Karpas-422 (cell line): Measurements from ENCODE around the gene TNNI2. TPM values are rescaled to one million over a fixed set of nuclear protein-coding genes. Genes with fewer than 3 reads are reported as not detected.

Experiments
- DNase-seq: peaks from one replicate; pipeline ENCODE4 v3.0.0-alpha.2; 2015
- H2AFZ ChIP-seq: fragments of 200-600 bp; sonication (generic); 2 replicates; pipeline ENCODE4 v1.6.1; 2014; ENCODE audit warnings: antibody characterized with exemption, low read length, mixed read lengths
- H3K27ac ChIP-seq: fragments of 200-600 bp; sonication (generic); 2 replicates; pipeline ENCODE4 v1.5.1; 2014; ENCODE audit warnings: mild to moderate bottlenecking, low read length, moderate library complexity
- H3K27me3 ChIP-seq: fragments of 200-600 bp; sonication (generic); 2 replicates; pipeline ENCODE4 v1.6.1; 2014; ENCODE audit warnings: low read length, mixed read lengths
- H3K36me3 ChIP-seq: fragments of 200-600 bp; sonication (generic); 2 replicates; pipeline ENCODE4 v1.6.1; 2014; ENCODE audit warnings: low read length, mixed read lengths; ENCODE audit not compliant: insufficient read depth
- H3K4me1 ChIP-seq: fragments of 200-600 bp; sonication (generic); 2 replicates; pipeline ENCODE4 v1.6.1; 2014; ENCODE audit warnings: mild to moderate bottlenecking, low read length, mixed read lengths
- H3K4me2 ChIP-seq: fragments of 200-600 bp; sonication (generic); 2 replicates; pipeline ENCODE4 v1.6.1; 2014; ENCODE audit warnings: low read length, low read depth, mild to moderate bottlenecking; ENCODE audit not compliant: poor library complexity, severe bottlenecking
- H3K4me3 ChIP-seq: fragments of 200-600 bp; sonication (generic); 2 replicates; pipeline ENCODE4 v1.5.1; 2014; ENCODE audit warnings: mild to moderate bottlenecking, antibody characterized with exemption, low read length, mixed read lengths
- H3K79me2 ChIP-seq: fragments of 200-600 bp; sonication (generic); 2 replicates; pipeline ENCODE4 v1.6.1; 2014; ENCODE audit warnings: mild to moderate bottlenecking, low read length, mixed read lengths
- H3K9ac ChIP-seq: fragments of 200-600 bp; sonication (generic); 2 replicates; pipeline ENCODE4 v1.6.0; 2014; ENCODE audit warnings: low read length
- H3K9me2 ChIP-seq: fragments of 200-600 bp; sonication (generic), shearing (Covaris generic); replicated peaks from 2 replicates; pipeline ENCODE4 v1.6.0; 2014; ENCODE audit warnings: mild to moderate bottlenecking, low read length, moderate library complexity; ENCODE audit not compliant: insufficient read depth
- H3K9me3 ChIP-seq: fragments of 300-700, 200-600 bp; sonication (generic); 2 replicates; pipeline ENCODE4 v1.6.1; 2014; ENCODE audit warnings: low read length, mixed read lengths
- H4K20me1 ChIP-seq: fragments of 200-600 bp; sonication (generic); 2 replicates; pipeline ENCODE4 v1.6.1; 2014; ENCODE audit warnings: mild to moderate bottlenecking, antibody characterized with exemption, low read length, low read depth; ENCODE audit not compliant: insufficient read depth
- total RNA-seq: library from RNA; depleted of rRNA; stranded (reverse); fragments of >200 nt; shearing (Covaris generic); gene quantifications from 2 replicates; pipeline ENCODE4 v1.2.3, GENCODE V29; 2014; ENCODE audit warnings: low replicate concordance

Gene TNNI2
- total RNA-seq, 1 experiment from 2014 or later, result not detected

DNA sequence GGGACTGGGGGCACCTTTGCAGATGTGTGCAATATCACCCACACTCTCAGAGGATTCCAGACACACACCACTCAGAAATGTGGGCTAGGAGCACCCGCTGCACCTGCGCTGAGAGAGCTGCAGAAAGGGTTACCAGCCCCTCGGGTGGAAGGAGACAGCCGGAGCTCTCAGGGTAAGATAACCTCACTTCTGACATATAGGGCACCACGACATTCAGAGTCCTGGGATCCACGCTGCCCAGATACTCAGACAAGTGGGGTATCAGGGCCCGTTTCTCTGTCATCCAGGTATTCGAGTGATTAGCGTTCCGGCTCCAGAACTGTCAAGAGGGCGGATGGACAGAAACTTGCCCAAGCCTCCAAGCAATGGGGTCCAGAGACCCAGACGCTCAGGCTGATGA, 10.2 kb upstream of the TNNI2 start:
- H3K27me3 ChIP-seq, result no peaks in the 10 kb centered on the region
- H3K36me3 ChIP-seq, result no peaks in the 10 kb centered on the region
- H3K4me3 ChIP-seq, result no peak overlapping the region
- H2AFZ ChIP-seq, result no peak overlapping the region
- H3K9ac ChIP-seq, result no peak overlapping the region
- H3K9me3 ChIP-seq, result no peaks in the 10 kb centered on the region
- H3K9me2 ChIP-seq, result no peaks in the 10 kb centered on the region
- peak; percentile 36 for DNase-seq
- 0 out of 2 replicates have a peak, but pooled peaks cover 3% of the 10 kb centered on the region for H4K20me1 ChIP-seq
- H3K4me2 ChIP-seq, result no peak overlapping the region
- H3K79me2 ChIP-seq, result no peaks in the 10 kb centered on the region
- no peaks in the 10 kb centered on the region for H3K4me1 ChIP-seq
- no peak overlapping the region for H3K27ac ChIP-seq

- Histone ChIP-seq H3K9me2 (no peaks in the 10 kb centered on the region), H3K27ac (no peak overlapping the region), H3K4me1 (no peaks in the 10 kb centered on the region), H3K79me2 (no peaks in the 10 kb centered on the region), H4K20me1 (0 out of 2 replicates have a peak, but pooled peaks cover 3% of the 10 kb centered on the region), H2AFZ (no peak overlapping the region), H3K4me2 (no peak overlapping the region), H3K27me3 (no peaks in the 10 kb centered on the region), H3K36me3 (no peaks in the 10 kb centered on the region), H3K4me3 (no peak overlapping the region), H3K9ac (no peak overlapping the region), H3K9me3 (no peaks in the 10 kb centered on the region)
- DNase-seq, result no peak
Measured at GRCh38 chr11:1829039-1829820, 9.6 kb upstream of the TNNI2 start.

DNA sequence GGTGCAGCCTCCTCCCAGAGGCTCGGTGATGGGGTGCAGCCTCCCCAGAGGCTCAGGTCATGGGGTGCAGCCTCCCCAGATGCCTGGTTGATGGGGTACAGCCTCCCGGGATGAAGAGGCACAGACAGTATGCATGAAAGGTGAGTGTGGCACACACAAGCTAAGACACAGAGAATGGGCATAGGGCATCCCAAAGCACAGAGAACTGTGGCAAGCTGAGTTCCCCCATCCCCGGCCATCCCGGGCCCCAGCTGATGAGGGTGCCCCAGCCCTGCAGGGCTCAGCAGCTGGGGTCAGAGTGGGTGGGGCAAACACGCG, 8.8 kb upstream of the TNNI2 start:
- H3K4me1 ChIP-seq, result no peaks in the 10 kb centered on the region
- H3K9me2 ChIP-seq, result no peaks in the 10 kb centered on the region
- H3K4me3 ChIP-seq, result no peak overlapping the region
- H3K4me2 ChIP-seq, result no peak overlapping the region
- no peaks in the 10 kb centered on the region for H3K79me2 ChIP-seq
- DNase-seq, result peak; percentile 40
- H3K9ac ChIP-seq, result no peak overlapping the region
- H3K27ac ChIP-seq, result no peak overlapping the region
- no peaks in the 10 kb centered on the region for H3K9me3 ChIP-seq
- 0 out of 2 replicates have a peak, but pooled peaks cover 3% of the 10 kb centered on the region for H4K20me1 ChIP-seq
- no peaks in the 10 kb centered on the region for H3K27me3 ChIP-seq
- no peaks in the 10 kb centered on the region for H3K36me3 ChIP-seq
- H2AFZ ChIP-seq, result no peak overlapping the region

DNA sequence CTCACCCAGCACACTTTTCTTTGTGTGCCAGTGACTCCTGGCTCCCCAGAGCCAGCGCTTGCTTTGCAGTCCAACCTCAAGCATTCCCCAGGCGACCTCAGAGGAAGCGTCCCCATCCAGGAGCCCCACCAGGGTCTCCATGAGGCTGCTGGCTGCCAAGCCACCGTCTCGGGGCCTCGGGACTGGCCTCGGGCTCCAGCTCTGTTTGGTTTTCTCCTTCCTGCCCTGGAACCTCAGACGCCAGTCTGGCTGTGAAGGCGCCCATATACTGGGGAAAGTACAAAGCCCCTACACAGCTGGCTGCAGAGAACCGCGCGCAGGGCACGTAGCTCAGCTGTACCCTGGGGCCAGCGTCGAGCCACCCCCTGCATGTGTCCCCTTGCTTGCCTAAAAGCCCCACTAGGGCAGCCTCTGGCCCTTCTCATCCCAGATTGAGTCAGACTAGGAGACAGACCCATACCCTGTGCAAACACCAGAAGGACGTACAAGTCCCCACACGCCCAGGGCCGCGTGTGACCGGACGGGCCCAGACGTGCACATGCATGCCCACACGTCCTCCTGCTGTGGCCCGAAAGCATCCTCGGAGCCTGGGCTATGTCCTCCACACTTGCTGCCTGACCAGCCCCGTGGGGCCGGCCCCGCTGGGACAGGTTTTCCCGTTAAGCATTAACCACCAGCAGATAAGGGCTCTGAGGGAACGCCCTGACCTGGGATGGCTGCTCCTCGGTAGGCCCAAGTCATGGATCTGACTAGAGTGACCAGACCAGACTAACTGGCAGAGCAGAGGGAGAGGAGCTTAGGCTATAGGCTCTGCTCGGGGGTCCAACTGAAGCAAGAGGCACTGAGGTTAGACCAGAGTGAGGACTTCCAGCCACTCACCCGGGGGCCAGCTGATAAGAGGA, 8.2 kb upstream of the TNNI2 start:
- no peaks in the 10 kb centered on the region for H3K9me2 ChIP-seq
- H3K27me3 ChIP-seq, result no peaks in the 10 kb centered on the region
- no peaks in the 10 kb centered on the region for H3K9me3 ChIP-seq
- no peak overlapping the region for H3K4me2 ChIP-seq
- H3K4me1 ChIP-seq, result no peaks in the 10 kb centered on the region
- DNase-seq, result peak; percentile 36
- H3K36me3 ChIP-seq, result no peaks in the 10 kb centered on the region
- no peak overlapping the region for H2AFZ ChIP-seq
- H4K20me1 ChIP-seq, result peaks cover 3% of the 10 kb centered on the region; the same call in 1 of the 2 replicates
- H3K9ac ChIP-seq, result no peak overlapping the region
- H3K27ac ChIP-seq, result no peak overlapping the region
- no peak overlapping the region for H3K4me3 ChIP-seq
- H3K79me2 ChIP-seq, result no peaks in the 10 kb centered on the region

DNA sequence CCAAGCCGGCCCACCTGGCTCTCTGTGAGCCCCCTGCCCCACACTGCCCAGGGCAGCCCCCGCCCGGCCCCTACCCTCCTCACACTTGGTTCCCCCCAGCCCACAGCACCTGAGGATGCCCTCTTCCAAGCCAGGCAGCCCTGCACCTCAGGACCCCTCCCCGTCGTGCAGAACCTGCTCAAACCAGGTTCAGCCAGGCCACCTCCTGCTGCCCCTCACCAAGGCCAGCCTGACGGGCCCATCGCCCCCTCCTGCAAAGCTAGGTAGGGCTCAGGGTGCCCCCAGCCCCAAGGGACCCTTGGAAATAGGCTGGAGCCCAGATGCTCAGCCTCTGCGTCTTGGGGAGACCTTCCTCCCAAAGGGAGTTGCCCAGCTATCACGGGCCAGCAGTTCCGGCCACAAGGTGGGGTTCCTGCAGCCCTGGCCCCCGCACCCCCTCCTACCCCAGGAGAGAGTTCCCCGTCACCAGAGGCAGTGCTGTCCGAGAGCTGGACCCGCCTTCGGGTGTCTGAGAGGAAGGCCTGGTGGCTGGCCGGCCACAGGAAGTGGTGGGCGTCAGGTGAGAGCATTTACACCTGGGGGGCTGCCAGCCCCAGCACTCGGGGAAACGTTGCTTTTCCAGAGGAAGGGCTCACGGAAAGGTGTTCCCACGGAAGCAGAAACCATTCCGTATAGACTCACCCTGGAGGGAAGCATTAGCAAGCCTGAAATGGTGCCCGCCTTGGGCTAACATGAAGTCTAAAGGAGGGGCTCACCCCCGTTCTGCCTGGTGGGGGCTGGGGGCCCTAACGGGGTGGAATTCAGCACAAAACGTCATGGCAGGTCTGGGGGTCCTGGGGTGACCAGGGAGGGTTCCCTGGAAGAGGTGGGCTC, 7.2 kb upstream of the TNNI2 start:
- Histone ChIP-seq H3K4me1 (no peaks in the 10 kb centered on the region), H3K9ac (no peak overlapping the region), H3K27me3 (no peaks in the 10 kb centered on the region), H3K4me3 (no peak overlapping the region), H3K4me2 (no peak overlapping the region), H3K79me2 (no peaks in the 10 kb centered on the region), H4K20me1 (peaks cover 3% of the 10 kb centered on the region; the same call in 1 of the 2 replicates), H3K9me3 (no peaks in the 10 kb centered on the region), H3K9me2 (no peaks in the 10 kb centered on the region), H3K36me3 (no peaks in the 10 kb centered on the region), H2AFZ (no peak overlapping the region), H3K27ac (no peak overlapping the region)
- no peak for DNase-seq

DNA sequence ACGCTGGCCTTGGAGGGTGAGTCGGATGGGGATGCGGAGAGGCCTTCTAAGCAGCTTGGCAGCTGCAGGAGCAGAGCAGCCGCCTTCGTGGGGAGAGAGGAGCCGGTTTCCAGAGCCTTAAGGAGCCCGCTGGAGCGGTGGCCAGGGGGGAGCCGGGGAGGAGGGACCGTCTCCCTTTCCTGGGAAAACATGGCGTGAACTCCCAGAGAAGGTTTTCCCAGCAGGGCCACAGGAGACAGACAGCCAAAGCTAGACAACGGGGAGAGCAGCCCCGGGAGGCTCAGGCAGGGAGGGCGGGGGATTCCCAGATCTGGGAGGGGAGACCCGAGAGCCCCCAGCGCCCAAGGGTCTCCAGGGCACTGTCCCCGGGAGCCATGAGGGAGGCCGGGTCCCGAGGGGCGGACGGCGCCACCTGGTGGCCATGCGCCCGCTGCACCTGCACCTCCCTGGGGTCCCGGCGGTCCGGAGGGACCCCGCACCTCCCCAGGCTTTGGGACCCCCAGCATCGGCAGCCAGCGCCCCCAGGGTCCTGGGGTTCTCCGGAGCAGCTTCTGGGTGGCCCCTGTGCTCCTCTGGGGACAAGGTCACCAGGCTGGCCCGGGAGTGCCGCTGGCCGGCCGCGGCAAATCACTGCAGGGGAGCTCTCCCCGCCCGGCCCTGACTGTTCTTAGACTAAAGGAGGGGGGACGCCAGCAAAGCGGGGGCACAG, 6.4 kb upstream of the TNNI2 start:
- Histone ChIP-seq H2AFZ (no peak overlapping the region), H3K9me2 (no peaks in the 10 kb centered on the region), H3K27me3 (no peaks in the 10 kb centered on the region), H3K36me3 (no peaks in the 10 kb centered on the region), H3K9ac (no peak overlapping the region), H3K4me1 (no peaks in the 10 kb centered on the region), H4K20me1 (peaks cover 3% of the 10 kb centered on the region; the same call in 1 of the 2 replicates), H3K4me3 (no peak overlapping the region), H3K9me3 (no peaks in the 10 kb centered on the region), H3K4me2 (no peak overlapping the region), H3K27ac (no peak overlapping the region), H3K79me2 (no peaks in the 10 kb centered on the region)
- peak; percentile 75 for DNase-seq

DNA sequence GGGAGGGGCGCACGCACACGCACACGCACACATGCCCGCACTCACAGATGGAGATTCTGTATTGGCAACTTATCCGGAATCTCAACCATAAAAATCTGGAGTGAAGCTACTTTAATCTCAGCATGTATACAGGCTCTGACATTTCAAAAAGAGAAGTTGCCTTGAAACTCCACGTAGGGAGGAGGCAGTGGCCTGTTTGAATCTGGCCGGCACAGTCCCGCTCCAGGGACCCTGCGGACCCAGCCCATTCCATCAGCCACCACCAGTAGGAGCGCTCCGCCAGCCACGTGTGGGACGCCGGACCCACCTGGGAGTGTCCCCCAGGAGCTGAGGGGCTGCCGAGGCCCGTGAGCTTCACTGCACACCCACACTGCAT, 5.9 kb upstream of the TNNI2 start:
- Histone ChIP-seq H3K9me3 (no peaks in the 10 kb centered on the region), H3K4me1 (peaks cover 2% of the 10 kb centered on the region), H3K27me3 (no peaks in the 10 kb centered on the region), H3K79me2 (no peaks in the 10 kb centered on the region), H3K4me2 (no peak overlapping the region), H2AFZ (no peak overlapping the region), H4K20me1 (peaks cover 3% of the 10 kb centered on the region; the same call in 1 of the 2 replicates), H3K4me3 (no peak overlapping the region), H3K27ac (no peak overlapping the region), H3K36me3 (no peaks in the 10 kb centered on the region), H3K9me2 (no peaks in the 10 kb centered on the region), H3K9ac (no peak overlapping the region)
- DNase-seq, result no peak
